Activated naive CD4-positive, alpha-beta T cell treated with anti-CD3 and anti-CD28 coated beads for 36 hours (primary cell): ENCODE measurements around the gene ANKRD62. TPM values are rescaled to one million over a fixed set of nuclear protein-coding genes. Genes with fewer than 3 reads are reported as not detected.

Experiments
- CTCF ChIA-PET: fragments of 350-600 bp; sonication (Branson Sonifier 250); formaldehyde crosslinking; loops from one replicate; lab custom pipeline; 2021; ENCODE audit warnings: antibody characterized with exemption; lab: Charles Lee
- DNase-seq: peaks from one replicate; pipeline ENCODE4 v3.0.0-alpha.2; 2020
- H3K27ac Mint-ChIP-seq: one replicate; pipeline ENCODE4 v1.8.0; 2021; ENCODE audit warnings: mild to moderate bottlenecking, mixed read lengths
- H3K27me3 Mint-ChIP-seq: one replicate; pipeline ENCODE4 v1.8.0; 2021; ENCODE audit warnings: low read depth, mixed read lengths
- H3K36me3 Mint-ChIP-seq: one replicate; pipeline ENCODE4 v1.8.0; 2021; ENCODE audit warnings: low read depth, mixed read lengths
- H3K4me1 Mint-ChIP-seq: one replicate; pipeline ENCODE4 v1.8.0; 2021; ENCODE audit warnings: low read depth, mixed read lengths
- H3K4me3 Mint-ChIP-seq: one replicate; pipeline ENCODE4 v1.8.0; 2021; ENCODE audit warnings: mild to moderate bottlenecking, moderate library complexity, mixed read lengths
- H3K9me3 Mint-ChIP-seq: one replicate; pipeline ENCODE4 v1.8.0; 2021; ENCODE audit warnings: mixed read lengths
- intact Hi-C: fragments of 100-400 bp; cut with micrococcal nuclease; formaldehyde crosslinking; loops from one replicate; pipeline ENCODE4 v1.15.1; 2023
- total RNA-seq, 2 experiments: library from RNA; stranded (reverse); gene quantifications; one replicate each; pipeline ENCODE4 v1.2.3, GENCODE V29; 2021

The ANKRD62 gene
- not detected for total RNA-seq

DNA sequence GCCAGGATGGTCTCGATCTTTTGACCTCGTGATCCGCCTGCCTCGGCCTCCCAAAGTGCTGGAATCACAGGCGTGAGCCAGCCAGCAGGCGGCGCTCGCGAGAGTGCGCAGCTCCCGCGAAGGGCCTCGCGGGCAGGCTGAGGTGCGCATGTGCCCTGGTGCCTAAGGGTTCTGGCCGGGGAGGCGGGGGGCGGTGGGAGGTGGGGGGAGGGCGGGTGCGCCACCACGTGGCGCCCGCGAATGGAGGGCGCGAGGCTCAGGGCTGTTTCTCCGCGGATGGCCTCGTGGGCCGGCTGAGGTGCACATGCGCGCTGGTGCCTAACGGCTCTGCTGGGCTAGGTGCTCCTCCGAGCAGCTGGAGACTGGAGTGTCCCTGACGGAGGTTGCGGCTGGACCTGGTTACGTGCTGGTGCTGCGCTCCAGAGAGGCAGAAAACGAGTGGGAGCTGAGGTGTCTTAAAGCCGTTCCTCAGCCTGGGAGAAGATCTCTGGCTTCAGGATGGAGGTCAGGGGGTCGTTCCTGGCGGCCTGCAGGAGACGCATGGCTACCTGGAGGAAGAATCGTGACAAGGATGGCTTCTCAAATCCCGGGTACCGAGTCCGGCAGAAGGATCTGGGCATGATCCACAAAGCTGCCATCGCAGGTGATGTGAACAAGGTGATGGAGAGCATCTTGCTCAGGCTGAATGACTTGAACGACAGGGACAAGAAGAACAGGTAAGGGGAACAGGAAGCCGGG, at the start of gene ANKRD62:
ANKRD62 (plus strand) TSS at position 324 of the 738 bp plus-strand sequence; CDS start at position 499, 175 bp downstream.
- DNase-seq, result no peak
- H3K36me3 Mint-ChIP-seq, result no peaks in the 10 kb centered on the region
- CTCF ChIA-PET, result interaction anchor here (0.6 kb wide), 1 partner anchor 16 kb away, joined by 3 read pairs; no protein-coding TSS in a partner anchor
- intact Hi-C loops, result no loop called here
- peaks cover 4% of the 10 kb centered on the region for H3K9me3 Mint-ChIP-seq
- H3K27me3 Mint-ChIP-seq, result peaks cover 6% of the 10 kb centered on the region
- H3K4me3 Mint-ChIP-seq, result no peak within 1 kb of the TSS
- H3K27ac Mint-ChIP-seq, result no peak within 1 kb of the TSS
- H3K4me1 Mint-ChIP-seq, result peaks cover 5% of the 10 kb centered on the region

DNA sequence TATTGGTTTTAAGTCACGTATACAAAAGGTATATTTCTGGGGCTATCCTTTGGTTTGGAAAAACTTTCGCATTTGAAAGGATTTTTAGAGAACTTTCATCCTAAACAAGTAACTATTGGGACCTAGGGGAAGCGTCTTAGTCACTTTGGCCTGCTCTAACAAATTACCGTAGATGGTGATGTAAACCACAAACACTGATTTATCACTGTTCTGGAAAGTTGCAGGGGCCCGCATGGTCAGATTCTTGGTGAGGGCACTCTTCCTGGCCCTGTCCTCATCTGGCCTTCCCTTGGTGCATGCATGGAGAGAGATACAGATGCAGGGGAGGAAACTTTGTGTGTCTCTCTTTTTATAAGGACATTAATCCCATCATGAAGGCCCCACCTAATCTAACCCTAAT, 49.1 kb upstream of the ANKRD62 start:
- intact Hi-C loops, result no loop called here
- peaks cover 15% of the 10 kb centered on the region for H3K4me1 Mint-ChIP-seq
- H3K9me3 Mint-ChIP-seq, result no peaks in the 10 kb centered on the region
- no peak overlapping the region for H3K4me3 Mint-ChIP-seq
- H3K36me3 Mint-ChIP-seq, result no peaks in the 10 kb centered on the region
- H3K27ac Mint-ChIP-seq, result no peak overlapping the region
- CTCF ChIA-PET, result no interaction called here
- H3K27me3 Mint-ChIP-seq, result no peaks in the 10 kb centered on the region
- no peak for DNase-seq

DNA sequence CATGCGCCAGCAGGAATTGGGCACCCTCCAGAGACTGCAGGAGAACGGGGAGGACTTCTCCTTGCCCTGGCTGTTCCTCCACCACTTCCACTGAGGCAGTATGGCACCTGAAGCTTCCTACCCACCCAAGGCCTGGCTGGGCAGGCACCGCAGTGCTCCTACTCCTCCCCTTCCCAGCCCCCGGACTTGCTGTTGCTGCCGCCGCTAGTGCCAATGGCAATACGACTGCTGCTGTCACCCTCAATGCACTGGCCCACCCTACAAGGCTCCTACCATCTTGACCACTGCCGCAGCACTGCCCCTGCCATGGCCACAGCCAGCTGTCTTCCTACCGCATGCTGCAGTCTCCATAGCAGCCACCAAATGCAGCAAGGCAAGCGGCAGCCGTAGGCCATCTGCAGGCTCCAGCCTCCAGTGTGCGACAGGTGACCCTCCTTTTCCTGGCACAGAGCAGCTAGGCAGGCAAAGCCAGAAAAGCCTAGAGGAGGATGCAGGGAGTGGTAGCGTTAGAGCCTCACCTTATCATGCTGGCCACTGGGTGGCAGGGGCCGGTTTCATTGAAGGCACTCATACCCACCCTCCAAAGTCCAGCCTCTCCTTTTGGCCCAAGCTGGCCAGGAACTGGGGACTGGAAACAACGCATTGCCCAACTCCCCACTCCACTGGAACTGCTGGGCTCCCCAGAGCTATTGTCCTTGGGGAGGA, 47.4 kb upstream of the ANKRD62 start:
- no peak for DNase-seq
- no peak overlapping the region for H3K4me3 Mint-ChIP-seq
- intact Hi-C loops, result no loop called here
- CTCF ChIA-PET, result no interaction called here
- no peak overlapping the region for H3K27ac Mint-ChIP-seq
- H3K9me3 Mint-ChIP-seq, result no peaks in the 10 kb centered on the region
- peaks cover 15% of the 10 kb centered on the region for H3K4me1 Mint-ChIP-seq
- no peaks in the 10 kb centered on the region for H3K36me3 Mint-ChIP-seq
- no peaks in the 10 kb centered on the region for H3K27me3 Mint-ChIP-seq

DNA sequence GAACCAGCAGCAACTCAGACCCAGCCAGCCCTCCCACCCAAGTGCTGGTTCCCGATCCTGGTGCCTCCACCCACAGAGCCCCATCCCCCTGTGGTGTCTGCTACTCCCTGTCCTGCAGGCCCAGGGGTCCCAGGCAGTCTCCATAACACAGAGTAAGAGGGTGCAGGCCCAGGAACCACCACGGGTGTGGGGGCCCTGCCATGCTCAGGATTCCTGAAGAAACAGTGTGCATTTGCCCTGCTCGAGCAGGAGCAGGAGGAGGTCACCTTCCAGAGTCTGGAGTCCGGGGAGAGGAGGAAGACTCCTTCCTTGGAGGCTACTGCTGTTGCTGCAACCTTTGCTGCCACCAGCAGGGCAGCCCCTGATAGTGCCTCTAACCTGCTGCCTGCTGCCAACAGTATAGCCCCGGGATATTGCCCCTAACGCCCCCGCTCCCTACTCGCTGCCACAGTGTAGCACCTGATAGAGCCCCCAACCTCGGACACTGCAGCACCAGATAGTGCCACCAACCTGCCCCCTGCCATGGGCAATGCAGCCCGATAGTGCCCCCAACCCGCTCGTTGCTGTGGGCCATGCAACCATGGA, 46.8 kb upstream of the ANKRD62 start:
- peaks cover 9% of the 10 kb centered on the region for H3K4me1 Mint-ChIP-seq
- no peaks in the 10 kb centered on the region for H3K27me3 Mint-ChIP-seq
- no peaks in the 10 kb centered on the region for H3K9me3 Mint-ChIP-seq
- no peak overlapping the region for H3K27ac Mint-ChIP-seq
- no peak overlapping the region for H3K4me3 Mint-ChIP-seq
- no peaks in the 10 kb centered on the region for H3K36me3 Mint-ChIP-seq
- CTCF ChIA-PET, result no interaction called here
- DNase-seq, result no peak
- intact Hi-C loops, result no loop called here

DNA sequence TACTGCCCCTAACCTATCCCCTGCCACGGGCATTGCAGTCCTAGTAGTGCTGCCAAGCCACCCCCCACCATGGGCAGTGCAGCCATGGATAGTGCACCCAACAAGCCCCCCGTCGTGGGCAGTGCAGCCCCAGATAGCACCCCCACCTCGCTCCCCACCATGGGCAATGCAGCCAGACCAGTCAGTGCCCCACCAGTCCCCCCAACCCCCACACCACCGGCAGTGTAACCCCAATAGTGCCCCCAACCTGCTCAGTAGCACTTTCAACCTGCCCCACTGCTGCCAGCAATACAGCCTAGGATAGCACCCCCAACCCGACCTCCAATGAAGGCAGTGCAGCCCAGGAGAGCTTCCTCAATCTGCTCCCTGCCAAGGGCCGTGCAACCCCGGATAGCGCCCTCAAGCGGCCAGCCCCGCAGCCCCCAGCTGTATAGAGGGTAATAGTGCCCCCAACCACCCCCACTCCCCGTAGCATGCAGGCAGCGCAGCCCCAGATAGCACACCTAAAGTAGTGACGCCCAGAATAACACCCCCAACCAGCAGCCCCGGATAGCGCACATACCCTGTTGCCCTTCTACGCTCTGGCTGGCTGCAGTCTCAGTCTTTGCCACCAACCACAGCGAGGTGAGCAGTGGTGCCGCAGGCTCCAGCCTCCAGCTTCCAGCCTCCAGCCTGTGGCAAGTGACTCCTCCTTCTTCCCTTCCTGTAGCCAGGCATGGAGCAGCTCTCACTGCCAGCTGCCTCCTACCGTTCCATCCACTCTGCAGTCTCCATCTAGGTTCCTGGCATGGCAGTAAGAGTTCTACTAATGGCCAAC, 45.4 kb upstream of the ANKRD62 start:
- H3K4me1 Mint-ChIP-seq, result peaks cover 6% of the 10 kb centered on the region
- no peak overlapping the region for H3K27ac Mint-ChIP-seq
- intact Hi-C loops, result no loop called here
- no peaks in the 10 kb centered on the region for H3K27me3 Mint-ChIP-seq
- CTCF ChIA-PET, result no interaction called here
- H3K36me3 Mint-ChIP-seq, result no peaks in the 10 kb centered on the region
- no peak for DNase-seq
- H3K4me3 Mint-ChIP-seq, result no peak overlapping the region
- H3K9me3 Mint-ChIP-seq, result no peaks in the 10 kb centered on the region

DNA sequence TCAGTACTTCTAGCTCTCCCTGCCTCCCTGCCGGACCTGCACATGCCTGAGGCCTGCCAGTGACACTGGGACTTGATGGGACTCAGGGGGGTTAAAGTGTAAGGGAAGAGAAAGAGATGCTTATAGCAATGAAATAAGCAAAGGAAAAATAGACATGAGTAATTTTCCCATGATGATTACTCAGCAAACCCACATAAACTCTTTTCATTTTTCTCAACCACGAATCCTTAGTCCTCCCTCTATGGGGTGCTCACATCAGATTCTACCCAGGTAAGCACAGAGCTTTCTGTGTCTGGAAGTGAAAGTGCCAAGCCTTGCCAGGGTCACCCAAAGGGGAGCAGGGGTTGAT, 44.8 kb upstream of the ANKRD62 start:
- H3K36me3 Mint-ChIP-seq, result no peaks in the 10 kb centered on the region
- H3K4me3 Mint-ChIP-seq, result no peak overlapping the region
- no peaks in the 10 kb centered on the region for H3K27me3 Mint-ChIP-seq
- CTCF ChIA-PET, result interaction anchor here (0.8 kb wide), 1 partner anchor 10 kb away, joined by 3 read pairs; no protein-coding TSS in a partner anchor
- H3K4me1 Mint-ChIP-seq, result peaks cover 6% of the 10 kb centered on the region
- no peaks in the 10 kb centered on the region for H3K9me3 Mint-ChIP-seq
- DNase-seq, result no peak
- intact Hi-C loops, result no loop called here
- H3K27ac Mint-ChIP-seq, result no peak overlapping the region

DNA sequence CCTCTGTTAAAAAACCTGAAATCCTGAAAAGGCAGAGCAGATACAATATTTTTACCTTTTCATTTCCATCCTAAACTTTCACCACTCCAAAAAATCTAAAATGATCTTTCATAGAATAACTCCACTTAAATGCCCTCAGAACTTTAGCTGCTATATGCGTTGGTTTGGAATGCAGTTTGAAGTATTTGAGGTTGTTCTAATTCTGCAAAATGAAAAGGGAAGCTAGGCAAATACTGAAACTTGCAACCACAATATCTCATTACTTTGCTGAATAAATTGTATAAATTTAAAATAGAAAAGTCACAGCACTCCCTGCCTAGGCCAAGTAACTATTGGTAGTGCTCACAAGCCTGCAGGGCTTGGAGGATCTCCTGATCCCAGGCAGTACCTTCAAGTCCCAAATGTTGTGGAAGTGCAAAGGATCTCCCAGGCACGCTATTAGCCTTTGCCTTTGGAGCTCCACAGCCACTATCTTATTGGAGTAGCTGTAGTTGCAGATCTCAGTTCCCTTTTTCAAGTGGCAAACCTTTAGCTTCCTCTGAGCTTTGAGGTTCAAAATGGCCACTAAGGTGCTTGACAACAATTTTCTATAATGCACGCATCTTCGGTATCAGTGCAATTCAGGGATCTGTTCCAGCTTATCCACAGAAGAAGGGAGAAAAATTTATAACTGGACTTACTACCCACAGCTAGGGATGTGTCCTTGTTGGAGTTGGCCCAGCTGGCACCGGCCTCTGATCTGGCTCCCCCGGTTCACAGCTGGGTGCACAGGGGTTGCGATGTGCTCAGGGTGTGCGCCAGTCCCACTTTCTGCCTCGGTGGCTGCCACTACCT, 43.4 kb upstream of the ANKRD62 start:
- no peaks in the 10 kb centered on the region for H3K36me3 Mint-ChIP-seq
- no peak overlapping the region for H3K4me3 Mint-ChIP-seq
- peaks cover 6% of the 10 kb centered on the region for H3K4me1 Mint-ChIP-seq
- intact Hi-C loops, result loop anchor here (10.0 kb wide), 1 partner anchor 185 kb away; no protein-coding TSS in a partner anchor
- H3K27ac Mint-ChIP-seq, result no peak overlapping the region
- DNase-seq, result no peak
- CTCF ChIA-PET, result interaction anchor here (1.0 to 1.3 kb wide), 3 partner anchors 11 to 322 kb away, joined by 3 to 5 read pairs (median 3); no protein-coding TSS in a partner anchor
- no peaks in the 10 kb centered on the region for H3K9me3 Mint-ChIP-seq
- H3K27me3 Mint-ChIP-seq, result no peaks in the 10 kb centered on the region

DNA sequence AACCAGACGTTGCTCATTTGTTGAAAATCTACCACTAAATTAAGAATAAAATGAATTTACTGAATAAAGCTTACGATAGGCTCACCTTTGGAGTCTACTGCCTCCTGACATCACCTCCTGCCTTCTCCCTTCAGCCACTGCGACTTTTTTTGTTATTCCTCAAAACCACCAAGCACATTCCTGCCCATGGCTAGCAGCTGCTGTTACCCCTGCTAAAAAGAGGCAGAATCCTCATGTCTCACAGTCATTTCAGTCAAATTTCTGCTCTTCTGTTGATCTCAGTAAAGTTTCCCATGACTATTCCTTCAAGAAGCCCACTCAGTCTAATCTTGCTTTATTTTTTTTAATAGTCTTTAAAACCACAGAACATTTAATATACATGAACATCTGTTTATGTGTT, 40.8 kb upstream of the ANKRD62 start:
- intact Hi-C loops, result loop anchor here (10.0 kb wide), 1 partner anchor 182 kb away; no protein-coding TSS in a partner anchor
- Mint-ChIP-seq H3K27ac (no peak overlapping the region), H3K27me3 (no peaks in the 10 kb centered on the region), H3K4me3 (no peak overlapping the region), H3K9me3 (no peaks in the 10 kb centered on the region), H3K36me3 (no peaks in the 10 kb centered on the region), H3K4me1 (peaks cover 6% of the 10 kb centered on the region)
- no peak for DNase-seq
- CTCF ChIA-PET, result no interaction called here

DNA sequence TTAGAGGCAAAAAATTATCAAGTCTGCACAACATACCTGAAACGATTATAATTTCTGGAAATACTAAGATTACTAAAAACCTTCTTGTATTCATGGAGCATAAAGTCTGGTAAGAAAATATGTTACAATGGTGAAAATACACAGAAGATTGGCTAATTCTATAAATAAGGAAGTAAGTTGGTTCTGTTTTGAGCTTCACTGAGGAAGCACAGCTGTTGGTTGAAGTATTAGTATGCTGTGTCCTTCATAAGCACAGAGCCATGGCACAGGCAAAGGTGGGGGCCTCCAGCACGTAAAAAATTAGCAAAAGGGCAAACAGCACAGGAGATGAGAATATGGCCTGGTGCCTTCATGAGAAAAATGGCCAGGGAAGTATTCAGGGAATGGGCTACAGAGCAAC, 40.4 kb upstream of the ANKRD62 start:
- DNase-seq, result no peak
- Mint-ChIP-seq H3K9me3 (no peaks in the 10 kb centered on the region), H3K4me1 (peaks cover 6% of the 10 kb centered on the region), H3K4me3 (no peak overlapping the region), H3K27ac (no peak overlapping the region), H3K27me3 (no peaks in the 10 kb centered on the region), H3K36me3 (no peaks in the 10 kb centered on the region)
- intact Hi-C loops, result loop anchor here (10.0 kb wide), 1 partner anchor 182 kb away; no protein-coding TSS in a partner anchor
- CTCF ChIA-PET, result no interaction called here

DNA sequence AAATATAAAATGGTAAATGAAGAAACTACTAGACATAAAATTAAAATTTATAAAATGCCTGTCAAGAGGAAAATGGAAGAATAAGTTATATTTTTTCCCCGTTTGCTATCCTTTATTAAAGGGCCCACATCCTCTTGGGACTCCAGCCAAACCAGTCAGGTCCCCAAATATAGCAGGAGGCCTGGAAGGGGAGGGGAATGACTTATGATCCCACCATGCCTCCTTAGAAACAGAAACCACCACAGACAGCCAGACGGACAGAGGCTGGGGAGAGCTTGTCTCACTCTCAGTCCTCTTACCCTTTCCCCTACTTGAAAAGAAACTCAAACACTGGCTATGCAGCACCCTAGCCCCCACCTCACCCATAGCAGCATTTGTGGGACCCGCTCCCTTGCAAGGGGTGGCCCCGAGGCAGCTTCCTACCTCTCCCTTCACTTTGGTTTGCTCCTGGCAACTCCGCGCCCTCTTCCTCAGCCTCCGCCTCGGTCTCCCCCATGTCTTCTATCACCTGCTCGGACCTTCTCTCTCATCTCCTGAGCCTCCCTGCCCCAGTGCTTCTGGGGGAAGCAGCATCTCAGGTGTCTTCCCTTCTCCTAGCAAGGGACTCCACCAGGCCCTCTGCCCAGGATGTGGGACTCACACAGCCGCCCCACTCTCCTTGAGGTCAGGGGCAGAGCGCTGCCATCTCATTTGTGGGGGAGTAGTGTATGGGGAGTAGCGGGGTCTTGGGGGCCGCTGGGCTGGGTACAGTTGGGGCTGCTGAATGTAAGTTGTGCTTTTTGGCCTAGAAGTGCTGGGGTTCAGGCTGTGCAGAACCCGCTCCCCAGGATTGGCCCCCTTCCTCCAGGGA, 37.4 kb upstream of the ANKRD62 start:
- Mint-ChIP-seq H3K27ac (no peak overlapping the region), H3K4me1 (no peaks in the 10 kb centered on the region), H3K9me3 (no peaks in the 10 kb centered on the region), H3K4me3 (no peak overlapping the region), H3K36me3 (no peaks in the 10 kb centered on the region), H3K27me3 (no peaks in the 10 kb centered on the region)
- intact Hi-C loops, result loop anchor here (10.0 kb wide), 1 partner anchor 179 kb away; no protein-coding TSS in a partner anchor
- CTCF ChIA-PET, result no interaction called here
- no peak for DNase-seq
